Endodermal cell (in vitro differentiated cells): ENCODE data around the gene TNK2. TPM values are rescaled to one million over a fixed set of nuclear protein-coding genes. Genes with fewer than 3 reads are reported as not detected.

Experiments
- DNase-seq: peaks from one replicate; pipeline ENCODE4 v3.0.0-alpha.2; 2017
- H3K27ac ChIP-seq: 2 replicates; pipeline ENCODE4 v1.5.1; 2013; ENCODE audit warnings: mild to moderate bottlenecking, low read depth, low read length, moderate library complexity
- H3K27me3 ChIP-seq: 2 replicates; pipeline ENCODE4 v1.6.1; 2013; ENCODE audit warnings: mild to moderate bottlenecking, low read length, moderate library complexity; ENCODE audit not compliant: insufficient read depth, control insufficient read depth, poor library complexity, severe bottlenecking
- H3K36me3 ChIP-seq: 2 replicates; pipeline ENCODE4 v1.7.0; 2013; ENCODE audit warnings: mild to moderate bottlenecking, low read length, moderate library complexity; ENCODE audit not compliant: control insufficient read depth, insufficient read depth
- H3K4me1 ChIP-seq: one replicate; pipeline ENCODE4 v1.7.0; 2013; ENCODE audit warnings: low read length; ENCODE audit not compliant: control insufficient read depth, insufficient read depth
- H3K4me3 ChIP-seq: 2 replicates; pipeline ENCODE4 v1.5.1; 2013; ENCODE audit warnings: mild to moderate bottlenecking, low read length, moderate library complexity
- H3K9ac ChIP-seq: 2 replicates; pipeline ENCODE4 v1.6.1; 2013; ENCODE audit warnings: mild to moderate bottlenecking, low read length, moderate library complexity; ENCODE audit not compliant: poor library complexity, severe bottlenecking; ENCODE audit errors: extremely low read depth
- H3K9me3 ChIP-seq: 2 replicates; pipeline ENCODE4 v1.6.1; 2013; ENCODE audit warnings: mild to moderate bottlenecking, low read length, moderate library complexity; ENCODE audit not compliant: control insufficient read depth
- H3K27ac Mint-ChIP-seq: 2 replicates; pipeline ENCODE4 v1.8.0; 2020; ENCODE audit warnings: mixed read lengths
- H3K27me3 Mint-ChIP-seq: 2 replicates; pipeline ENCODE4 v1.8.0; 2021; ENCODE audit warnings: mild to moderate bottlenecking, mixed read lengths; ENCODE audit not compliant: insufficient read depth
- H3K36me3 Mint-ChIP-seq: 2 replicates; pipeline ENCODE4 v1.8.0; 2020; ENCODE audit warnings: low read depth, mixed read lengths
- H3K4me1 Mint-ChIP-seq: 2 replicates; pipeline ENCODE4 v1.8.0; 2020; ENCODE audit warnings: mixed read lengths
- H3K4me3 Mint-ChIP-seq: 2 replicates; pipeline ENCODE4 v1.8.0; 2020; ENCODE audit warnings: mild to moderate bottlenecking, moderate library complexity, mixed read lengths
- H3K9me3 Mint-ChIP-seq: 2 replicates; pipeline ENCODE4 v1.8.0; 2020; ENCODE audit warnings: mild to moderate bottlenecking, mixed read lengths
- CTCF ChIP-seq: fragments of 200-600 bp; sonication (generic); conservative IDR thresholded peaks from 2 replicates; pipeline ENCODE4 v1.5.0; 2021; ENCODE audit warnings: antibody characterized with exemption, mild to moderate bottlenecking
- WGBS, 2 experiments: methylation state at CpG; one replicate each; pipeline versions ENCODE4 v1.1.5 to v1.1.7; 2013; ENCODE audit warnings: missing lambda C conversion rate in 2 of 2, mixed read lengths in 1 of 2; ENCODE audit not compliant: insufficient coverage in 1 of 2, insufficient read length in 1 of 2; 5-methylcytosine and 5-hydroxymethylcytosine counted together
- total RNA-seq, 2 donors: library from RNA; stranded (reverse); fragmentation: NEBNext Ultra II Directional in 1 of 2; extraction: Animal tissue kit (Norgen Biotek cat#: 25700) in 1 of 2; gene quantifications; 2 replicates in 1 of 2; 3 replicates in 1 of 2; pipeline ENCODE4 v1.2.1, GENCODE V29; 2021

The TNK2 gene
- total RNA-seq, 2 donors from 2014 or later = 53.2 to 85.7 TPM

- Histone ChIP-seq H3K9me3 (no peaks in the 10 kb centered on the region), H3K4me1 (peaks cover 16% of the 10 kb centered on the region), H3K27me3 (no peaks in the 10 kb centered on the region), H3K27ac (no peak overlapping the region), H3K9ac (no peak overlapping the region), H3K36me3 (peaks cover 6% of the 10 kb centered on the region), H3K4me3 (peak overlapping the region; percentile 80)
- Mint-ChIP-seq H3K27ac (no peak overlapping the region), H3K27me3 (peaks cover 2% of the 10 kb centered on the region), H3K9me3 (no peaks in the 10 kb centered on the region), H3K4me3 (peak overlapping the region; percentile 81), H3K36me3 (peaks cover 13% of the 10 kb centered on the region), H3K4me1 (peaks cover 28% of the 10 kb centered on the region)
- 87 to 88% methylated on average over 15 to 23 of the region's 23 CpGs for WGBS, 2 experiments
- DNase-seq = peak; percentile 77
- peak; percentile 53 for TF ChIP-seq CTCF
Observed at GRCh38 chr3:195906865-195907683, 1.3 kb downstream of the TNK2 start.

- H3K36me3 ChIP-seq = peaks cover 6% of the 10 kb centered on the region
- H3K9me3 ChIP-seq = no peaks in the 10 kb centered on the region
- Mint-ChIP-seq H3K27ac (no peak overlapping the region), H3K4me3 (peak overlapping the region; percentile 81), H3K36me3 (peaks cover 13% of the 10 kb centered on the region), H3K27me3 (peaks cover 2% of the 10 kb centered on the region), H3K9me3 (no peaks in the 10 kb centered on the region), H3K4me1 (peaks cover 25% of the 10 kb centered on the region)
- peak overlapping the region; percentile 80 for H3K4me3 ChIP-seq
- no peak for TF ChIP-seq CTCF
- no peak for DNase-seq
- 91 to 96% methylated on average over 9 to 16 of the region's 17 CpGs for WGBS, 2 experiments
- no peaks in the 10 kb centered on the region for H3K27me3 ChIP-seq
- peaks cover 16% of the 10 kb centered on the region for H3K4me1 ChIP-seq
- H3K27ac ChIP-seq = no peak overlapping the region
- no peak overlapping the region for H3K9ac ChIP-seq
Observed at GRCh38 chr3:195905970-195906864, 2.1 kb downstream of the TNK2 start.

- Mint-ChIP-seq H3K36me3 (peaks cover 18% of the 10 kb centered on the region), H3K4me3 (no peak overlapping the region), H3K27me3 (peaks cover 2% of the 10 kb centered on the region), H3K27ac (no peak overlapping the region), H3K4me1 (peaks cover 27% of the 10 kb centered on the region), H3K9me3 (no peaks in the 10 kb centered on the region)
- Histone ChIP-seq H3K4me1 (peaks cover 9% of the 10 kb centered on the region), H3K9ac (no peak overlapping the region), H3K27ac (no peak overlapping the region), H3K36me3 (peaks cover 6% of the 10 kb centered on the region), H3K9me3 (no peaks in the 10 kb centered on the region), H3K4me3 (no peak overlapping the region), H3K27me3 (no peaks in the 10 kb centered on the region)
- TF ChIP-seq CTCF = no peak
- DNase-seq = no peak
- 93 to 100% methylated on average over 3 to 4 of the region's 4 CpGs for WGBS, 2 experiments
Observed at GRCh38 chr3:195904368-195904767, 4.0 kb downstream of the TNK2 start.
